Activated T-helper 9 cell treated with anti-CD3 and anti-CD28 coated beads, Interleukin-2, amount 50 U/mL, for 16 hours (primary cell): ENCODE data around the gene PLK5.
"Not testable (repeated sequence)": the region's sequence is repeated elsewhere in the genome, so short reads cannot be mapped to it uniquely, and the experiment has no call there.

Experiments used
- DNase-seq: peaks from one replicate; pipeline ENCODE4 v3.0.0-alpha.2; 2020; ENCODE audit warnings: low read depth

The PLK5 gene, protein sequence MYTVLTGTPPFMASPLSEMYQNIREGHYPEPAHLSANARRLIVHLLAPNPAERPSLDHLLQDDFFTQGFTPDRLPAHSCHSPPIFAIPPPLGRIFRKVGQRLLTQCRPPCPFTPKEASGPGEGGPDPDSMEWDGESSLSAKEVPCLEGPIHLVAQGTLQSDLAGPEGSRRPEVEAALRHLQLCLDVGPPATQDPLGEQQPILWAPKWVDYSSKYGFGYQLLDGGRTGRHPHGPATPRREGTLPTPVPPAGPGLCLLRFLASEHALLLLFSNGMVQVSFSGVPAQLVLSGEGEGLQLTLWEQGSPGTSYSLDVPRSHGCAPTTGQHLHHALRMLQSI

DNA sequence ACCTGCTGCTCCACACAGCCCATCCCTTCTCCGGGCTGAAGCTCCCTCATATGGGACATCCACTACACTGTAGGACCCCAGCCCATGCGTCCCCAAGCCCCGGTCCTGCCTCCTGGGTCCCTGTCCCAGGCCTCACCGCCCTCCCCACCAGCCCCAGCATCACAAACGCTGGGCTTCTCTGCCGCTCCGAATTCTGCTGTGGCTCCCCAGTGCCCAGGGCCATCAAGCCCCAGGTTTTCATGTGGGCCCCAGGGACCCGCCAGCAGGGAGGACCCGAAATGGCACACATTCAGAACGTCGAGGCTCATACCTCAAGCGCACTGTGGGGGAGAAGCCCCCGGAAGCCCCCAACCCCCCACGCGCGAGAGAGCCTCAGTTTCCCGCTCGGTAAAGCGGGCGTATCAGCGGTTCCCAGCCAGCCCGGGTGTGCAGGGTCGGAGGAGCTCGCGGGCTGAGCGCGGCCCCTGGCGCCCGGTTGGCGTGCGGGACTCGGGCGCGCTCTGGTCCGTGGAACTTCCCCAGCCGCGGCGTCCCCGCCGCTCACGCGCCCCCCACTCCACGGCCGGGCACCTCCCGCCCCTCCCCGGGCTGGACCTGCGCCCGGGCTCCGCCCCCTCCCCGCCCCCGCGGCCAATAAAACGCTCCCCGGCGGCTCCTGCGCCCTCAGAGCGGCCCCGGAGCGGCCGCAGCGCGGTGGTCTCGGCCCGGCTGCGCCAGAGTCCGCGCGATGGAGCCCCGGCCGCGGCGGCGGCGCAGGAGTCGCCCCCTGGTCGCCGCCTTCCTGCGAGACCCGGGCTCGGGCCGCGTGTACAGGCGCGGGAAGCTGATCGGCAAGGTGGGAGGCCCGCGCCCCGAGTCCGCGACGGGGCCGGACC lies at the start of gene PLK5:
PLK5 (plus strand) TSS at position 666 of the 875 bp plus-strand sequence. CDS start 2,920 bp downstream, outside the sequence.
- DNase-seq: no peak

DNA sequence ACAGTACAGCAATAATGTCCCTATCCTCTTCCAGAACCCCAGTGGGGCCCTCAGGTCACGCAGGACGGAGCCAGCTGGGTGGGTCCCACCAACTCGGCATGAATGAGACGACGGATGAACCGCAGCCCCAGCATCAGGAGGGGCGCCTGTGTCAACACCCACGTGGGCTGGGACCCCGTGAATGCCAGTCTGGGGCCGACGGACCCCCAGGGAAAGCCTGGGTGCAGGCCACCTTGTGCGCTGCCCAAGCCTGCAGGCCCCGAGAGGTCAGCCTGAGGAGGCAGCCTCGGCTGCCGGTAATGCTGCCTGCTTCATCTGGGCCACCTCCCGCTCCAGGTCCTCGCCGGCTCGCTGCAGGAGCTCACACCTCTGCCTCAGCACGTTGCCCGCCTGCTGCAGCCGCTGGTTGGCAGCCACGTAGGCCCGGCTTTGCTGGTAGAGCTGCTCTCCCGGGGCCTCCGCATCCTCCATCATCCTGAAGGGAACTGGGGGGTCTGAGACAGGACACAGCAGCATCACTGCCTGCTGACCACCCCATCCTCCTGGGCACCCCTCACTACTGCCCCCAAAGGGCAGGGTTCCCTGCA lies 49.0 kb upstream of the PLK5 start:
- DNase-seq: no peak

DNA sequence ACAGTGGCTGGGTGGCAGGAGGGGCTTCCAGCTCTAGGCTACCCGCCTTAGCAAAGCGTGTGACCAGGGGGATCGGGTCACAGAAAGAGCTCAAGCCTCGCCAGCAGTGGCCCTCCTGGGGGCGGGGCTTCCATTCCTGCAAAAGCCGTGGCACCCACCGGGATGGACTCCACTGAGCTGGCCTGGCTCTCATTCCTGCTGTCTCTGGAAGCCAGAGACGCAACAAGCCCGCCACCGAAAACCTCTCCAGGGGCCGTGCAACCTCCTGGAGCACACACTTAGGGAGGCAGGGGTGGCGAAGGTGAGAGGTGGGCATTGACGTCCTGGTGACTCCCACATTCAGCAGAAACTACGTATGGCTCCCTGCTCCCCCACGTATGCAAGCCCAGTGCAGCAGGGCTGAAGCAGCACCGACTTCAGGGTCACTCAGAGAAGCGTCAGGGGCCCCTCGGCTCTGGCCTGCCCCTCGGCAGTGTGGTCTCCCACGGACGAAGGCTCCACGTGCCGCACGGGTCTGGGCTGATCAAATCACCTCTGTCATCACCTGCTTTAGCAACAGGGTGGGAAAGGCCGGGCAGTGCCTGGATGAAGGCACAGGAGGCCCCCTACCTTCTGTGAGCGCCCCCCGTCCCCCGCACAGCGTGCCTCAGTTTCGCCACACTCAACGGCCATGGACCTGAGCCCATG lies 48.0 kb upstream of the PLK5 start:
- DNase-seq: no peak

DNA sequence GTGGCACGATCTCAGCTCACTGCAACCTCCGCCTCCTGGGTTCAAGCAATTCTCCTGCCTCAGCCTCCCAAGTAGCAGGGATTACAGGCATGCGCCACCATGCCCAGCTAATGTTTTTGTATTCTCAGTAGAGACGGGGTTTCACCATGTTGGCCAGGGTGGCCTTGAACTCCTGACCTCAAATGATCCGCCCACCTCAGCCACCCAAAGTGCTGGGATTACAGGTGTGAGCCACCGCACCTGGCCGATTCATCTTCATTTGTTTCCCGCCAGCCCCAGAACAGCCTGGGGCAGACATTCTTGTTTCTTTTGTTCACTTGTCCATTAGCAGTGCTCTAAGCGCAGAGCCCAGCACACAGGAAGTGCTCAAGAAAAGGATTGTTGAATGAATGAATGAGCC lies 46.8 kb upstream of the PLK5 start:
- not testable (repeated sequence) for DNase-seq

DNA sequence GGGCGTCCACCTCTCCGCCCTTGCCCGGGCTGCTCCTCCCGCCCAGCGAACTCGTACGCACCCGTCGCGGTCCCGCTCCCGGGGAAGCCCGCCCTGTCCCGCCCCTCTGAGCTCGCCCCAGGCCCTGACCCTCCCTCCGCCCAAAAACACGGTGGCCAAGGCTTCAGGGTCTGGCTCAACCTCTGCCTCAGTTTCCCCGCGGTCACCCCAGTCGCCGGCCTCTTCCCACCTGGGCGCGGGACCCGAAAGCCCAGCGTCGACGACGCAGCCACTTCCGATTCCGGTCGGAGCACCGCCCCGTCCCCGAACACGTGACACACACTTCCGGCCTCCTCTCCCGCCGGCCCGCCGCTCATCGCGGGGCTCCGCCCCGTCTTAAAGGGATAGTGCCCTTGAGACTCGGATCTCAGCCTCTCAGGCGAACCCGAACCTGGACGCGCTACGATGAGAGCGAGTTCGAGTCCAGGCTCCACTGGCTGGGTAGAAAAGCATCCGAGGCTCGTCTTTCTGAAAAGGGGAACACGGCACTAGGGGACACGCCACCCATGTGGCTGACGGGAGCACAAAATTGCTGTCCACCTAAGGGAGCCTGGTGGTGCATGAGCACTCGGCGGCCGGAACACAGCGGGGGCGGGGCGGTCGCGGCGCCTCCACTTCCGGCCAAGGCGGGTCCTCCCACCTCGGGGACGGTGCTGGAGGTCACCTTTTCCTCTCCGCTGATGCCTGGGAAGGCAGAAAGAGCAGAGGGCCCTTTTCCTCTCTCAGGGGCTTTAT lies 44.8 kb upstream of the PLK5 start, which contains the start of gene C19orf25:
C19orf25 (minus strand) TSS at position 282 of the 774 bp plus-strand sequence. CDS start 312 bp downstream, outside the sequence.
- DNase-seq: peak; percentile 89

DNA sequence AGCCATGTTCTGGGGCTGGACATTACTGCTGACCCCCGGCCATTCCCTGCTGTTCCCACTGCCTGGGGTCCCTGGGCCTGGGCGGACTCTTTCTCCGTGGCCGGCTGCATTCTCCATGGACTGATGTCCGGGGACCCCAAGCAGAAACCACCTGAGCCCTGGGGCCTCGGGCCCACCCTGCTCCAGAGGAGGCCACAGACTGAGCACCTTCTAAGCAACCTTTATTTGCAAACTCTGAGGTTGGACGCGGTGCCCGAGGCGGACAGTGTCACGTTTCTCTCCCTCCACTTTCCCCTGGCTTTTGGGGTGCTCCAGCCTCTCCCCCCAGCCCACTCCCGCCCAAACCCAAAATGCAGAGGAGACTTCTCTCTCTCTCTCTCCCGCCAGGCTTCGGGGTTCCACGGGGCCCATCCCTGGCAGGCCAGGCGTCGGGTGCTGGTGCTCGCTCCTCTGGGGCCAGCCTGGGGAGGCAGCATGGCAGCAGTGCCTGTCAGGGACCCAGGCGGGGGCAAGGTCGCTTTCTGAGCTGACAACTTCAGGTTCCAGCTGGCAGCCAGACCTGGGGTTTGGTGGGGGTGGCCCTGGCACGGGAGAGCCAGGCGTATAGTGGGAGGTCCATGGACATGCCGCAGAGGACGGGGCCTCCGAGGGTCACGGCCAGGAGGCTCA lies 42.5 kb upstream of the PLK5 start:
- DNase-seq: no peak

DNA sequence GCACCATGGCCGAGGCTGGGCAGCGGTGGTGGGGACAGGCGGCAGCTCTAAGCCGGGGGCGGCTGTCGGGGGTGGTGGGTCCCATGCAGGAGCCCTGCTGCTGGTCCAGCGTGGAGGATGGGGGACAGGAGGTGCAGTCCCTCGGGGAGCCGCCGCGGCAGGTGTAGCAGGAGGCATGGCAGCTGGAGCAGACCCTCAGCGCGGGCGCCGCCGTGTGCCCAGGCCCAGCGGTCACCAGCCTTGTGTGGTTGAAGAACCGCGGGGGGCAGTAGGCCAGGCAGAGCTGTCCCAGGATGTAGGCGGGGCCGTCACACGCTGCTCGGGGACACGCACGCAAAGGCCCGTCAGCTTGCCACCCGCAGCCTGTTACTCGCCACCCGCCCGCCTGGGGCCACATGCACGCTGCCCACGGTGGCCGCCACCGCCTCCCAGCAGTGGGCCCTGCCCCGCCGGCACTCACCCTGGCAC lies 42.0 kb upstream of the PLK5 start:
- no peak for DNase-seq

DNA sequence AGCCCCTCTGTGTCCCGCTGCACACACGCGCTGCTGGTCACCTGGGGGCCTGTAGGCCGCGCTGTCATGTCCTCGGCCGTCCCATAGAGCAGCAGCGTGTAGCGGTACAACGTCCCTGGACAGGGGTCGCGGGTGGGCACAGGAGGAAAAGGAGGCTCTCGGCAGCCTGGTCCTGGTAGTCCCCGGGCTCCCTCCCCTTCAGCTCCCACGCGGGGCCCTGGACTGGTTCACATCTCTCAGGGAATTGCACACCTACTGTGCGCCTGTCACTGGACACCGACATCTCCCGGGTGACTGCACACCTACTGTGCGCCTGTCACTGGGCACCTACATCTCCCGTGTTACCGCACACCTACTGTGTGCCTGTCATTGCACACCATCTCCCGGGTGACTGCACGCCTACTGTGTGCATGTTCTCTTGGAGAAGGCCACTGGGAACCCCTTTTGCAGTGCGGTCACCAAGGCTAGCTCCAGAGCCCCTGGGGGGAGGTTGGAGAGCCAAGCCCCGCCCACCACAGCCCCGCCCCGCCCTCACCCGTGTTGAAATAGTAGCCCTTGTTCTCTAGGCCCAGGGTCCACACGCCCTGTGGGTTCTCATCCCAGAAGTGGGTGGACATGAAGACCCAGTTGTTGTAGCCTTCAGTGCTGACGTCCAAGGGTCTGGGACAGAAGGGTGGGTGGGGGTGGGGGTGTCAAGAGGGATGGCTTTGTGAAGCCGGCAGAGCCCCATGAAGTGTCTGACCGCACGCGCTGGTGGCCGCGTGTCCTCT lies 41.3 kb upstream of the PLK5 start:
- no peak for DNase-seq

DNA sequence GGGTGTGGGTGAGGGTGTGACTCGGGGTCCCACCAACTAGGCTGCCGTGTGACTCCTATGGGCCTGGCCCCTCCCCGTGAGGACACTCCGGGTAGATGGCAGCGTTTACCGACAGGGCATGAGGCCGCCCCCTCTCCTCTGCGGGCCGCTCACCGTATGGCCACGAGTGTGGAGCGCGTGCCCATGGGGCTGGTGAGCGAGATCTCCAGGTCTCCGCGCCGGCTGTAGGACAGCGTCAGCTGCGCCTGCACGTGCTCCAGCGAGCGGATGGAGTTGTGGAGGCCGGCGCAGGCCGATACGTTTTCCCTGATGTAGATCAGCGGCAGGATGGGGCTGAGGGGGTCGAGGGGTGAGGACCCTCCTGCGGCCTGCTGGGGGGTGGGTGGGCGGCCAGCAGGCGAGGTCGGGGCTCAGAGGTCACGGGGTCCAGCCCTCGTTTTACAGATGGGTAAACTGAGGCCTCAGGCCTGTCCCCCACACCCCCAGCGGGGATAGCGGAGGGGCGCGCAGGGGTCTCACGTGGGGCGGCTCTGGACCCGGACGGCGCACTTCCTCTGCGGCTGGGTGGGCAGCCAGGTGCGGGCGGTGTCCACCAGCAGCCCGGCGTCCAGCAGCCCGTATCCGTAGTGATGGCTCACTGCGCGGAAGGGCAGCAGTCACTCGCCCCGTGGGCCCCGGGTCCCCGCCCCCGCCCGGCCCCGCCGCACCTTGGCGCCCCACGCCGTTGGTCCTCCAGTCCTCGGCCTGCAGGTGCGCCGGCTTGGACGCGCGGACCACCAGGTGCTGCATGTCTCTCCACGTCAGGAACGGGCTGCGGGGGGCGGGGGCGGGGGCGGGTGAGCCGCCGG lies 40.5 kb upstream of the PLK5 start:
- no peak for DNase-seq

DNA sequence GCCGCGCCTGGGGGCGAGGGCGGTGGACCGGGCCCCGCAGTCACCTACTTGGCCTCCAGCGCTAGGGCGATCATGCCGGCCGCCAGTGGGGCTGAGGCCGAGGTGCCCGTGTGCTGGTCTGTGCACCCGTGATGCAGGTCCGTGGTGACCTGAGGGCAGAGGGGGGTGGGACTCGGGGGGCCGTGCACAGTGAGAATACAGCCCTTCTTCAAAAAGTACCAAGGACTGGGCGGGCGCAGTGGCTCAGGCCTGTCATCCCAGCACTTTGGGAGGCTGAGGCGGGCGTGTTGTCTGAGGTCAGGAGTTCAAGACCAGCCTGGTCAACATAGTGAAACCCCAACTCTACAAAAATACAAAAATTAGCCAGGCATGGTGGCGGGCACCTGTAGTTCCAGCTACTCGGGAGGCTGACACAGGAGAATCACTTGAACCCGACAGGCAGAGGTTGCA lies 39.9 kb upstream of the PLK5 start:
- DNase-seq: no peak

DNA sequence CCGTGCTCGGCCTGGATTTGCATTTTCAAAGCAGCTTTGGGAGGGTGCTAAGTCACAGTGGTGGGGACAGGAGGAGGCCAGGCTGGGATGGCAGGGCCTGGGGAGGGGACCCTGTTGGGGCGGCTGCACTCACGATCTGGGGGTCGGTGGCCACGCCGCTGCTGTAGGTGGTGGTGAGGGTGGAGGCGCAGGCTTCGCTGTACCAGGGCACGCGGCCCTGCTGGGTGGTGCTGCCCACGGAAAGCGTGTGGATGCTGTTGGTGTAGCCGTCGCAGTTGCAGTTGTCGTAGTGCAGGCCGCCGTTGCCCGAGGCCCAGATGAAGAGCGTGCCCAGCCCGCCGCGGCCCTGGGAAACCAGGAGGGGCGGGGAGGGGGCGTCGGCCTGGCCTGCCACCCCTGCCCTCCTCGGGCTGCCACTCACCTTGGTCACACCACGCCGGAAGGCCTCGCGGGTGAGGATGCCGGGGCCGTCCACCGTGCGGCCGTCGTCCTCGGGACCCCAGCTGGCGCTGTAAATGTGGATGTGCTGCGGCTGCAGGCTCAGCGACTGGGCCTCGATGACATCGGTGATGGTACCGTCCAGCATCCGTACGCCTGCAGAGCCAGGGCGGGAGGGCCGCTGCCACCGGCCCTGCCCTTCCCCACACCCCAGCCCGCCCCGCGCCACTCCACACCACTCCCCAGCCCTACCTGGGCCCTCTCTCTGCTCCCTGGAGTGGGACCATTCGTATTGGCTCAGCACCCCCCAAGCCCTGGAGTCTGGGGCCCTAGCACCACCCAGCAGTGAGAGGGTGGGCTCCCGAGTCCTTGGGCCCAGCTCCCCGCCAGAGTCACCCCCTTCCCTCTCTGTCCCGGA lies 36.9 kb upstream of the PLK5 start:
- DNase-seq: no peak

DNA sequence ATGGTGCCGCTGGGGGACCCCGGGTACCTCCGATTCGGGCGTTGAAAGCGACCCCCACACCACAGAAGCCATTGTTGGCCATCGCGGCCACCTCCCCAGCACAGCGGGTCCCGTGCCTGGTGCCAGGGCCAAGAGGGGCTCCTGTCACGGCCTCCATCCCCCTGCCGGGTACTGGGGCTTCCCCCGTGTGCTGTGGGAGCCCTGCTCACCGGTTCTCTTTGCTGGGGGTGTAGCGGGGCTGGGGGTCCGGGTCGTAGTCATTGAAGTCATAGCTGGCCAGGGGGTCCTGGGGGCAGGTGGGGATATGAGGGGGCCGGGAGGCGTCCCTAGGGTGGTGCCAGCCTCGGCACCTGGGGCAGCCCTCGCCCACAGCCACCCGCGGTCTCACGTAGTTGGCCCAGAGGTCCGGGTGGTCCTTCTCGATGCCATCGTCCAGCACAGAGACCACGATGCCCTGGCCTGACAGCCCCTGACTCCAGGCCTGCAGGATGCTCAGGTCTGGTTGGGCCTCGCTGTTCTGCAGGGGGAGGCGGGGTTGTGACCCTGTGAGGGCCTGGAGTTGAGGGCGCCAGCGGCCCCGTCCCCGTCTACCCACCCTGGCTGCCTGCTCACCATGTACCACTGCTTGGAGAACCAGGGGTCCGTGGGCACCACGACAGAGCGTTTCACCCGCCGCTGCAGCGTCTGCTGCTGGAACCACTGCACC lies 36.1 kb upstream of the PLK5 start:
- no peak for DNase-seq

DNA sequence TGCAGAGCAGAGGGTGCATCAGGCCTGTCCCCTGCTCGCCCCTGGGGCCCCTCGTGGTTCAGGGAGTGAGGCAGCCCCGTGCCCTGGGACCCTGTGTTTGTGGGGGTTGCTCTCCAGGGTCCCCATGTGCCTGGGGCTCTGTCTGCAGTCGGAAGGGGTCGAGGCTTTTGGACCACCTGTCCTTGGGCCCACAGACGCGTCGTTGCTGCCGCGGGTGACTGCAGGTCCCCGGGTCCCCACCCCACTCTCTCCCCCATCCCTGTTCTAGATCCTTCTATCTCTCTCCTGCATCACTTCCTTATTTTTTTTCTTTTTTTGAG lies 35.6 kb upstream of the PLK5 start:
- DNase-seq: no peak

DNA sequence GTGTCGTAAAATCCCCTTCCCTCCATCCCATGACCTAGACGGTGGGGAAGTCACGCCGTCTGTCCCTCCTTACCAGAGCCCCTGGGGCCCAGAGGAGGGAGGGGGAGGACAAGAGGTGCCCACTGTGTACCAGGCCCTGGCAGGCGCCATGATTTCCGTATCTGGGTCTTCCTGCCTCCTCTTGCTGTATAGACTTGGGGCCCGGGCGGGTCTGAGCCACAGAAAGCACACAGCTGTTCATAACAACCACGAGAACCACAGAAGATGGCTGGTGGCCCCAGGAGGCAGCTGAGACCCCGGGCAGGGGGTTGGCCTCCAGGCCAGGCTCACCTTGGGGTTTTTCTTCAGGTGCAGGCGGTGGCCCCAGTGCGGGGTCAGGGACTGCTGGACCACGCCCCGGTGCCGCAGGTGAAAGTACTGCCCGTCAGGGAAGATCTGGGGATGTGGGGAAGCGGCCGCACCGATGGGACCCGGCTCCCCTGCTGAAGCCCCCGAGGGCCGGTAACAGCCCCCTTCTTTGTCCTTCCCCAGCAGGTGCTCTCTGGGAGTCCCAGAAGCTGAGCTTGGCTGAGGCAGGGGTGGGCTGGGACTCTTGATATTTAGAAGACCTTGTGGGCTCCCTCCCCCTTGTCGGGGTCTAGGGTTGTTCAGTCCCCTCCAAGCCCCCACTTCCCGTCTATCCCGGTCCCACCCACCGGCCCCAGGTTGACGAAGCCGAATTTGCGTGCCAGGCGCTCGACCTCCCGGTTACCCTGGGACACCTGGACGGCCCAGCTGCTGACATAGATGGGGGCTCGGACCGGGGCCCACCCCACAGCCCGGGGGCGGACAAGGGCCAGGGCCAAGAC lies 34.2 kb upstream of the PLK5 start:
- DNase-seq: no peak

DNA sequence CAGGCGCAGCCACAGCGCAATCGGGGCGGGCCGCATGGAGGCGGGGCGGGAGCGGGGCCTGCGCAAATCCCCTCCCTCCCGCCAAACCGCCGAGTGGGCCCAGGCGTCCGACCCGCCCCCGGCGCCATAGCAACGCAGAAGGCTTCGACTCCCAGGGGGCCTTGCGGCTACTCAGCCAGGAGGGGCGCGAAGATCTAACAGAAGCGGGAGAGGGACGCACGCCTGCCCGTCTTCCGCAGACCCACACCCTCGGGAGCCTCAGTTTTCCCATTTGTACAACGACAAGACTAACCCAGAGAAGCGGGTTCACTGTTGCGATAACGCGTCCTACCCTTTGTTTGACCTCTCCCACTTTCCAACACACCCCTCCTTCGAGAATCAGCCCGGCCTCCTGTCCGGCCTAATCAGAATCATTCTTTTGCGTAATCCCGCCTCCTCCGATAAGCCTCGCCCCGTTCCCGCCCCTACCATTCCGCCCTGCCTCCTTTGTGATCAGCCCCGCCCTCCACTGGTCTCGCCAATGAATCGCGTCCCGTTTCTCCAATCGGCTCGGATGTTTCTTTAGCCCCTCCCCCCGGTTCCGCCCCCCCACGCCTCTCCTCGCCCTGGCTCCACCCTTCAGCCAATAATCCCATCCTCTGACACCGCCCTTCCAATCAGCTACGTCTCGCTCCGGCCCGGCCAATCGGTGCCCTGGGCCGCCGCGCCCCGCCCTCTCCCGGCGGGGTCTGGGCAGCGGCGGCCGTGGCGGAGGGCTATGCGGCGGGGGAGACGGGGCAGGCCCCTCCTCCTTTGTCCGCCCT lies 33.4 kb upstream of the PLK5 start, which contains the start of gene PCSK4:
PCSK4 (minus strand) TSS at position 40 of the 803 bp plus-strand sequence; CDS start at position 36, 4 bp downstream.
- DNase-seq: peak; percentile 95
